Liver (tissue), 9 donors: Measurements from ENCODE around the gene ABCA3. TPM values are rescaled to one million over a fixed set of nuclear protein-coding genes. Genes with fewer than 3 reads are reported as not detected.

ENCODE experiments used
- DNase-seq: peaks from one replicate; pipeline ENCODE4 v3.0.0-alpha.2; 2017; ENCODE audit warnings: low spot score
- H3K27ac ChIP-seq, 2 donors: one replicate each; pipeline ENCODE4 v1.7.0; 2013; ENCODE audit warnings: inconsistent platforms in 2 of 2, low read length in 2 of 2, control low read depth in 1 of 2, low read depth in 1 of 2, mild to moderate bottlenecking in 1 of 2
- H3K27me3 ChIP-seq, 4 donors: one replicate each; pipeline versions ENCODE4 v1.6.1 to v1.7.0; 2013; ENCODE audit warnings: low read length in 3 of 4, inconsistent platforms in 1 of 4, mild to moderate bottlenecking in 1 of 4, moderate library complexity in 1 of 4; ENCODE audit not compliant: control insufficient read depth in 4 of 4, insufficient read depth in 4 of 4
- H3K36me3 ChIP-seq, 4 donors: one replicate each; pipeline versions ENCODE4 v1.6.1 to v1.7.0; 2013; ENCODE audit warnings: low read length in 3 of 4, mild to moderate bottlenecking in 3 of 4, low read depth in 1 of 4, moderate library complexity in 1 of 4; ENCODE audit not compliant: control insufficient read depth in 4 of 4, insufficient read depth in 3 of 4
- H3K4me1 ChIP-seq, 4 donors: one replicate each; pipeline versions ENCODE4 v1.6.1 to v1.7.0; 2013; ENCODE audit warnings: low read length in 3 of 4, mild to moderate bottlenecking in 3 of 4, moderate library complexity in 1 of 4; ENCODE audit not compliant: control insufficient read depth in 4 of 4, insufficient read depth in 4 of 4
- H3K4me3 ChIP-seq, 3 donors: one replicate each; pipeline versions ENCODE4 v1.6.1 to v1.7.0; 2013; ENCODE audit warnings: low read length in 3 of 3, control low read depth in 1 of 3, low read depth in 1 of 3, mild to moderate bottlenecking in 1 of 3
- H3K9ac ChIP-seq, 2 donors: one replicate each; pipeline ENCODE4 v1.7.0; 2013; ENCODE audit warnings: low read length in 2 of 2, mild to moderate bottlenecking in 2 of 2, moderate library complexity in 2 of 2, control low read depth in 1 of 2, low read depth in 1 of 2
- H3K9me3 ChIP-seq, 4 donors: one replicate each; pipeline versions ENCODE4 v1.6.1 to v1.7.0; 2013; ENCODE audit warnings: low read length in 3 of 4; ENCODE audit not compliant: control insufficient read depth in 4 of 4
- EGR1 ChIP-seq, 2 donors: IDR thresholded peaks; 2 replicates each; pipeline ENCODE4 v1.6.1; 2016 to 2018; ENCODE audit warnings: antibody characterized with exemption in 2 of 2, low read depth in 2 of 2
- FOXA1 ChIP-seq: IDR thresholded peaks from 2 replicates; pipeline ENCODE4 v1.6.1; 2016; ENCODE audit warnings: antibody characterized with exemption
- FOXA2 ChIP-seq: IDR thresholded peaks from 2 replicates; pipeline ENCODE4 v1.6.1; 2016; ENCODE audit warnings: antibody characterized with exemption
- HNF4A ChIP-seq, 2 donors: conservative IDR thresholded peaks; 2 replicates each; pipeline ENCODE4 v1.6.1; 2016; ENCODE audit warnings: antibody characterized with exemption in 2 of 2, mild to moderate bottlenecking in 2 of 2
- HNF4G ChIP-seq: IDR thresholded peaks from 2 replicates; pipeline ENCODE4 v1.6.1; 2016; ENCODE audit warnings: antibody characterized with exemption
- JUND ChIP-seq, 2 donors: IDR thresholded peaks; 2 replicates each; pipeline ENCODE4 v1.6.1; 2016; ENCODE audit warnings: antibody characterized with exemption in 2 of 2
- NR2F2 ChIP-seq: IDR thresholded peaks from 2 replicates; pipeline ENCODE4 v1.6.1; 2016; ENCODE audit warnings: antibody characterized with exemption
- RAD21 ChIP-seq, 2 donors: IDR thresholded peaks; 2 replicates each; pipeline ENCODE4 v1.6.1; 2016; ENCODE audit warnings: antibody characterized with exemption in 2 of 2, mild to moderate bottlenecking in 2 of 2
- RXRA ChIP-seq, 2 donors: IDR thresholded peaks; 2 replicates each; pipeline ENCODE4 v1.6.1; 2017 to 2018; ENCODE audit warnings: antibody characterized with exemption in 2 of 2, mild to moderate bottlenecking in 1 of 2
- SP1 ChIP-seq: IDR thresholded peaks from 2 replicates; pipeline ENCODE4 v1.6.1; 2018; ENCODE audit warnings: antibody characterized with exemption, mild to moderate bottlenecking
- WGBS: extraction: QIAGEN DNeasy Blood & Tissue Kit; methylation state at CpG from one replicate; pipeline ENCODE4 v1.1.7; 2013; 5-methylcytosine and 5-hydroxymethylcytosine counted together
- polyA plus RNA-seq, 2 donors: library from polyadenylated mRNA; stranded (reverse) in 1 of 2; unstranded in 1 of 2; fragments of 200-250 nt in 1 of 2; fragments of >200 nt in 1 of 2; fragmentation: Nextera tagmentation in 1 of 2; extraction: Ambion mirVana in 1 of 2; gene quantifications; one replicate each; pipeline versions ENCODE4 v1.2.1 to v1.2.3, GENCODE V29; 2013 to 2015
- total RNA-seq, 2 donors: library from RNA; depleted of rRNA; stranded (reverse); fragments of >200 nt; gene quantifications; one replicate each; pipeline ENCODE4 v1.2.3, GENCODE V29; 2014
- TF ChIP-seq, protein P1 (sequence below): IDR thresholded peaks from 2 replicates; pipeline ENCODE4 v1.6.1; 2016; ENCODE audit warnings: antibody characterized with exemption
- TF ChIP-seq, protein P2 (sequence below): IDR thresholded peaks from 2 replicates; pipeline ENCODE4 v1.6.1; 2016; ENCODE audit warnings: antibody characterized with exemption
- TF ChIP-seq, protein P3 (sequence below): IDR thresholded peaks from 2 replicates; pipeline ENCODE4 v1.6.1; 2016; ENCODE audit warnings: antibody characterized with exemption, mild to moderate bottlenecking
- TF ChIP-seq, protein P4 (sequence below): IDR thresholded peaks from 2 replicates; pipeline ENCODE4 v1.6.1; 2016; ENCODE audit warnings: antibody characterized with exemption
- donor health status: healthy.
- donor health status: healthy.
- donor health status: healthy.
- donor health status: healthy.
- donor health status: healthy.

Gene ABCA3
- total and polyA plus RNA-seq, 4 donors, result 0.47 to 1.1 (median 0.77) TPM

DNA sequence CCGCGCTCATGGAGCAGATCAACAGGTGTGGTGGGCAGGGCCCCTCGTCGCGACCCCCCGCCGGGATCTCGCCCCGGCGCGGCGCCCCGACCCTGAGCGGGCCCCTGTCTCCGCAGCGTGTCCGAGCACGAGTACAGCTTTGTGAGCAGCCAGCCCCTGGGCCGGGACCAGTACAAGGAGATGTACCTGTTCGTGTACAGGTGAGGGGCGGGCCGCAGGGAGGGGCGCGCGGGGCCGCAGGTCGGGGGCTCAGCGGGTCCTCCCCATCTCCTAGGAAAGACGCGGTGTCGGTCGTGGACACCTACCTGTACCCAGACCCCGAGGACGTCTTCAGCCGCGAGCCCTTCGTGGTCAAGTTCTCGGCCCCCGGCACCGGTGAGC is 103.4 kb downstream of the ABCA3 start:
- H3K9ac ChIP-seq, result no peak overlapping the region
- peaks cover 0 to 14% (median 11%) of the 10 kb centered on the region in 4 donors for H3K4me1 ChIP-seq
- no peak overlapping the region for H3K27ac ChIP-seq
- no peaks in the 10 kb centered on the region for H3K27me3 ChIP-seq
- H3K36me3 ChIP-seq, result peaks cover 0 to 36% (median 16%) of the 10 kb centered on the region in 4 donors
- no peak for DNase-seq
- no peak overlapping the region for H3K4me3 ChIP-seq
- no peaks in the 10 kb centered on the region for H3K9me3 ChIP-seq
- 8% methylated on average over 40 of the region's 40 CpGs for WGBS
- no peak for TF ChIP-seq FOXA2
- TF ChIP-seq, protein P1, sequence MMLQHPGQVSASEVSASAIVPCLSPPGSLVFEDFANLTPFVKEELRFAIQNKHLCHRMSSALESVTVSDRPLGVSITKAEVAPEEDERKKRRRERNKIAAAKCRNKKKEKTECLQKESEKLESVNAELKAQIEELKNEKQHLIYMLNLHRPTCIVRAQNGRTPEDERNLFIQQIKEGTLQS, result no peak

DNA sequence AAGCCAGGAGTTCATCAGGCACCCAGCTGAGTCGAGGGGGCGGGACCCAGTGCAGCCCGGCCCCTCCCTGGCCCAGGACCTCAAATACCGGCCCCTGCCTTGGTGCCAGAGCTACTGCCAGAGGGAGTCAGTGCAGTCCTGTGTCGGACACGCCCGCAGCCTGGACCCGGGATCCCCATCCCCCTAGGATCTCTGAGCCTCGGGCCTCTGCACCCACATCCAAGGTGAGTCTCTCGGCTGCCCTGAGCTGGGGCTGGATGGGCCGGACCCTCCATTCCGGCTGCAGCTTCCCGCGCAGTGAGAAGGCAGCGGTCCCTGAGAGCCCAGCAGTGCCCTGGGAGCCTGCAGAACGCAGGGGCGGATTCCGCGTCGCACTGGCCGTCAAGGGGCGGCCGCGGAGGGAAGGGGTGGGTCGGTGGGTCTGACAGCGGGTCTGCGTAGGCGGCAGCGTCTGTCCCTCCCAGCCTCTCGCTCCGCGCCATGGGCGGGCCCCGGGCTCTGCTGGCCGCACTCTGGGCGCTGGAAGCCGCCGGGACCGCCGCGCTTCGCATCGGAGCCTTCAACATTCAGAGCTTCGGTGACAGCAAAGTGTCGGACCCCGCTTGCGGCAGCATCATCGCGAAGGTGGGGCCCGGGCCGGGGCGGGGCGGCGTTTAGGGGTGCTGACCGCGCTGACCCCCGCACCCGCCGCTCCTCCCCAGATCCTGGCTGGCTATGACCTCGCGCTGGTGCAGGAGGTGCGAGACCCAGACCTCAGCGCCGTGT is 104.0 kb downstream of the ABCA3 start, which contains the start of gene DNASE1L2:
TSS of gene DNASE1L2 (plus strand) at position 108 of the 765 bp plus-strand sequence. CDS start at position 481, 373 bp downstream.
- WGBS, result 10% methylated on average over 64 of the region's 64 CpGs
- H3K27ac ChIP-seq, result no peak within 1 kb of the TSS
- H3K36me3 ChIP-seq, result peaks cover 0 to 41% (median 19%) of the 10 kb centered on the region in 4 donors
- no peaks in the 10 kb centered on the region for H3K27me3 ChIP-seq
- H3K9me3 ChIP-seq, result no peaks in the 10 kb centered on the region
- no peak for DNase-seq
- H3K9ac ChIP-seq, result no peak within 1 kb of the TSS
- H3K4me1 ChIP-seq, result peaks cover 0 to 14% (median 11%) of the 10 kb centered on the region in 4 donors
- no peak for TF ChIP-seq RAD21 (IDR thresholded peaks at IDR 0.05)
- no peak for TF ChIP-seq FOXA1
- TF ChIP-seq, protein P1, result no peak
- TF ChIP-seq, protein P2, sequence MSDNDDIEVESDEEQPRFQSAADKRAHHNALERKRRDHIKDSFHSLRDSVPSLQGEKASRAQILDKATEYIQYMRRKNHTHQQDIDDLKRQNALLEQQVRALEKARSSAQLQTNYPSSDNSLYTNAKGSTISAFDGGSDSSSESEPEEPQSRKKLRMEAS, result no peak
- no peak for TF ChIP-seq RXRA (IDR thresholded peaks at IDR 0.05)
- TF ChIP-seq NR2F2, result no peak
- no peak for TF ChIP-seq SP1
- TF ChIP-seq JUND (IDR thresholded peaks at IDR 0.05), result no peak
- TF ChIP-seq, protein P3, sequence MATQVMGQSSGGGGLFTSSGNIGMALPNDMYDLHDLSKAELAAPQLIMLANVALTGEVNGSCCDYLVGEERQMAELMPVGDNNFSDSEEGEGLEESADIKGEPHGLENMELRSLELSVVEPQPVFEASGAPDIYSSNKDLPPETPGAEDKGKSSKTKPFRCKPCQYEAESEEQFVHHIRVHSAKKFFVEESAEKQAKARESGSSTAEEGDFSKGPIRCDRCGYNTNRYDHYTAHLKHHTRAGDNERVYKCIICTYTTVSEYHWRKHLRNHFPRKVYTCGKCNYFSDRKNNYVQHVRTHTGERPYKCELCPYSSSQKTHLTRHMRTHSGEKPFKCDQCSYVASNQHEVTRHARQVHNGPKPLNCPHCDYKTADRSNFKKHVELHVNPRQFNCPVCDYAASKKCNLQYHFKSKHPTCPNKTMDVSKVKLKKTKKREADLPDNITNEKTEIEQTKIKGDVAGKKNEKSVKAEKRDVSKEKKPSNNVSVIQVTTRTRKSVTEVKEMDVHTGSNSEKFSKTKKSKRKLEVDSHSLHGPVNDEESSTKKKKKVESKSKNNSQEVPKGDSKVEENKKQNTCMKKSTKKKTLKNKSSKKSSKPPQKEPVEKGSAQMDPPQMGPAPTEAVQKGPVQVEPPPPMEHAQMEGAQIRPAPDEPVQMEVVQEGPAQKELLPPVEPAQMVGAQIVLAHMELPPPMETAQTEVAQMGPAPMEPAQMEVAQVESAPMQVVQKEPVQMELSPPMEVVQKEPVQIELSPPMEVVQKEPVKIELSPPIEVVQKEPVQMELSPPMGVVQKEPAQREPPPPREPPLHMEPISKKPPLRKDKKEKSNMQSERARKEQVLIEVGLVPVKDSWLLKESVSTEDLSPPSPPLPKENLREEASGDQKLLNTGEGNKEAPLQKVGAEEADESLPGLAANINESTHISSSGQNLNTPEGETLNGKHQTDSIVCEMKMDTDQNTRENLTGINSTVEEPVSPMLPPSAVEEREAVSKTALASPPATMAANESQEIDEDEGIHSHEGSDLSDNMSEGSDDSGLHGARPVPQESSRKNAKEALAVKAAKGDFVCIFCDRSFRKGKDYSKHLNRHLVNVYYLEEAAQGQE, result no peak
- no peak for TF ChIP-seq EGR1 (IDR thresholded peaks at IDR 0.05; ENCODE audit: low read depth in 2 of 2)
- TF ChIP-seq HNF4A (conservative IDR thresholded peaks at IDR 0.05), result no peak
- TF ChIP-seq HNF4G, result no peak
- TF ChIP-seq, protein P4, sequence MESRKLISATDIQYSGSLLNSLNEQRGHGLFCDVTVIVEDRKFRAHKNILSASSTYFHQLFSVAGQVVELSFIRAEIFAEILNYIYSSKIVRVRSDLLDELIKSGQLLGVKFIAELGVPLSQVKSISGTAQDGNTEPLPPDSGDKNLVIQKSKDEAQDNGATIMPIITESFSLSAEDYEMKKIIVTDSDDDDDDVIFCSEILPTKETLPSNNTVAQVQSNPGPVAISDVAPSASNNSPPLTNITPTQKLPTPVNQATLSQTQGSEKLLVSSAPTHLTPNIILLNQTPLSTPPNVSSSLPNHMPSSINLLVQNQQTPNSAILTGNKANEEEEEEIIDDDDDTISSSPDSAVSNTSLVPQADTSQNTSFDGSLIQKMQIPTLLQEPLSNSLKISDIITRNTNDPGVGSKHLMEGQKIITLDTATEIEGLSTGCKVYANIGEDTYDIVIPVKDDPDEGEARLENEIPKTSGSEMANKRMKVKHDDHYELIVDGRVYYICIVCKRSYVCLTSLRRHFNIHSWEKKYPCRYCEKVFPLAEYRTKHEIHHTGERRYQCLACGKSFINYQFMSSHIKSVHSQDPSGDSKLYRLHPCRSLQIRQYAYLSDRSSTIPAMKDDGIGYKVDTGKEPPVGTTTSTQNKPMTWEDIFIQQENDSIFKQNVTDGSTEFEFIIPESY, result no peak
- H3K4me3 ChIP-seq, result no peak within 1 kb of the TSS
